Midbrain (tissue), 1 donor: ENCODE results near the gene POLD2.

Experiments
- DNase-seq: peaks from one replicate; lab custom pipeline; 2025; lab: John Stamatoyannopoulos, UW

Gene POLD2

DNA sequence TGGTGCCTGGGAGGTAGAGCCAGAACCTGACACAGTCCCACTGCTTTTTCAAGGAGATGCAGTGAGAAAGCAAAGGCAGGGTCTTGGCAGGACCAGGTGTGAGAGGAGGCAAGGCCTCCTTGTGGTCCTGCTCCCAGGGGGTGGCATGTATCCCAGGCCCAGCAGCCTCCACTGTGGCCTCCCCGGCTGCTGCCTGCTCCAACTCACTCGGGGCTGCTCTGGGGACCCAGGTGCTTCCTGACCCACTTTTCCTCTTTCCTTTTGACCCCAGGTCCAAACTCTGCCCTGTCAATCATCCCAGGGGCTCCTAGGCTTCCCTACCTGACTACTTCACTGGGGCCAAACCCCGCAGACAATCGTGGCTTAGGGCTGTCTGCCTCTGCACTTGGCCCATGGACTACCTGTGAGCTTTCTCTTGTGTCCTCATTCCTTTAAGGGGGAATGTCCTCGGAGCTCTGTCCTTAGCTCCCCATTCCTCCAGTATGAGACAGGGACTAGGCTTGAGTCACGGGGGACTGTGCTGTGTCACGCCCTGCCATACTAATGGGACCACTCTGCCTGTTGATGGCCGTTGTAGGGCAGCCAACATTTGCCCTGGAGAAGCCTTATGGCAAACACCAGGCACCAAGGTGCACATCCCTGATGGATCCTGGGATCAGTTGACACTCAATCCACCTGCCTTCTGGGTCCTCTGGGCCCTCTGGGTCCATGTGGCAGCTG lies 20.3 kb downstream of the POLD2 start:
- no peak for DNase-seq

DNA sequence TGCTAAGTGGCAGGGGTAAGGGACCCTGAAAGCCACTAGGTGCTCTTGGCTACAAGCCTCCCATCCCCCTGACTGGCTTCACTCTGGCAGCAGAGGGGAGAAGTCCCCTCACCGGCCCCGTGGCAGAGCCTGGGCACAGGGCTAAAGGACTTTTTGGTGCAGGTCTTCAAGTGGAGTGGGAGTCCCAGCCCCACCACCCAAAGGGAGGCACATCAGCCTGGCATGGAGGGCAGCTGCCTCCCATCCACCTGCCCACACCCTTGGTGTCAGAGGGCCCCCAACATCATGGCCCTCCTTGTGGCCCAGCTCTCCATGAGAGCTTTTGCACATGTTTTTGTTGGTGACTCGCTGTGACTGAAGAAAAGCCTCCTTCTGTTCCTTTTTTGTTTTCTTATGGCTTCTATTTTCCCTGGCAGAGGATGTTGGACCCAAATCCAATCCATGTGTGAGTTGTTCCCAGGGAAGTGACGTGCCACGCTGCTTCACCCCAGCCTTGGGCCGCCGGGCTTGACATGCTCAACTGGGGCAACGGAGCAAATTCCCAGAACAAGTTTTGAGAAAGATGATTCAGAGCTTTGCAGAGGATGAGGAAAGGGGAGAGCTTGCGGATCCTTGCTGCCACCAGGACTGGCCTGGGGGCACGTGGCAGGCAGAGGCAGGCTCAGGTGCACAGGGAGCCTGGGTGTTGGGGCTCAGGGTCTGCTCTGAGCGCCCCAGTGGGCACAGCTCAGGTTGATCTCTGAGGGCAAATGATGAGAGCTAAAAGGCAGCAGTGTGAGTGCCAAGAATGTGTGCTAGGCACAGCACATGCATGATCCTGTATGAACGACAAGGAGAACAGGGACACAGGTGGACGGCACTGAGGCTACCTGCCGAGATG lies 21.1 kb downstream of the POLD2 start:
- DNase-seq = peak; percentile 19

DNA sequence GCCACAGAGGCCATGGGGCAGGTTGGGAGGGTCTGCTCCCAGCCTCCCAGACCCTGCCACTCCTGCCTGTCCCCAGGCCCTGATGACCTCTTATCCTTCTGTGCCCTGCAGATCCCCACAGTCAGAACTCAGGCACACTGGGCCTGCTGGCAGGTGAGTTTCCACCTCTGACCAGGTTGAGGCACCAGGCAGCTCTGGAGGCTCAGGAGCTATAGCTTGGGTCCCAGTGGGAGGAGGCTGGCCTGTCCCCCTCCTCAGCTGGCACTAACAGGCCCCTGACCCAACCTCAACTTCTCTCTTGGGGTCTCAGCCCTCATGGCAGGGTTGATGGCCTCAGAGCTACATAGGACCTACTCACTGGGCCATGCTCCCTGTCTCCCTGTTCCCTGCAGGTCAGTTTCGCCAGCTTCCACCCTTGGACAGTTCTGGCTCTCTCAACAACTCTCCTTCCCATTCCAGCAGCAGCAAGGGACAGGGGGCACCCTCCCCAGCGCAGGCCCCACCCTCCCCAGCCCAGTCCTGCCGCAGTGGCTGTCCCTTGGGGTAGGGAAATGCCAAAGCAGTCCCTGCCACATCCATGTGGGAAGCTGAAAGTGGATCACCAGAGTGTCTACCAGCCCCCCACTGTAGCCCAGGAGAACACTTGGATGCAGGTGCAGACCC lies 21.9 kb downstream of the POLD2 start:
- DNase-seq = no peak

DNA sequence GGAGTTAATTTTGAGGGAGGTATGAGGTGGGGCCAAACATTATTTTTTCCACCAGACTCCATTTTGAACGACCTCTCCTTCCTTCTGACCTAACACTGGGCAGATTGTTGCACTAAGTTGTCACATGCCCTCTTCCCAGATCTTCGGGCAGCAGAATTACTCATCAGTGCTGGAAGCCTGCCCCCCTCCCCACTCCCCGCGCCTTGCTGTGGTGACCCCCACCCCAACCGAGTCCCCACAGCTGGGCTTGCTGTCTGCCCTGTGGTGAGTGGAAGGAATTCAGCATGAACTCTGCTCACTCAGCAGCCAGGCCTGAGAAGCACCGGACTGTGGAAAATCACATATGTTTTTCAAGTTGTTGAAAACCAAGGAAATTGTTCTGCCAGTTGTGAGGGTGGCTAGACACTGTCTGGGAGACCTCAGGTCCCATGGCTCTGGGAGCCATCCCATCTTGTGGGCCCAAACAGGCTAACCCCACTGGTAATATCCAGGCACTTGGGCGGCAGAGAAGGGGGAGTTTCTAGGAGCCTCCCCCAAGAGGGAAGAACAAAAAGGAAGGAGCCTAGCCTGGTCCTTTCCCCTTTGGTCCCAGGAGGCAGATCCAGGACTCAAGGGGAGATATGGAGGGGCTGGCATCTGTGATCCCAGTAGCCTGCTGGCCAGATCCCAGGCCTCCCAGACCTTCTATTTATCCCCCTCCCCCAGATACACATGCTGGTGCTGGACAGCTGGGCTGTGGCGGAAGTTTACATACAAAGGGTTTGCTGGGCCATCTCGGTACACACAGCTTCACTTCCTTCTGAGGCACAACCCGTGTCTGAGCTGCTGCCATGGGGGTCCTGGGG lies 22.7 kb downstream of the POLD2 start:
- DNase-seq = no peak

DNA sequence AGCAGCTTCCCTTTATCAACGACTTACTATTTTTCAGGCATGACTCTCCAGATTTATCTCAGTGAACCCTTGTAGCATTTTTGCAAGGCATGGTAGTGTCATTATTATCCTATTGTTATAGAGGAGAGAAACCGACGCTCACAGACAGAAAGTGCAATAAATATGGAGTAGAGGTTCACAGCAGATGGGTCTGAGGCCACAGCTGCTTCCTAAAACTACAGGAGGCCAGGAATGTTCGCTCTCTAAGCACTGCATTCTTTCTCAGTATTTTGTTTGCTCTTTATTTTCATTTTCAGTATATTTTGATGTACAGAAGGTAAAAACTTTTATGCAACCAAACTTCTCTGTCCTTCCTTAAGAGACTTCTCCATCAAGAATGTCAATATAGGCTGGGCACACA lies 23.7 kb downstream of the POLD2 start:
- no peak for DNase-seq

DNA sequence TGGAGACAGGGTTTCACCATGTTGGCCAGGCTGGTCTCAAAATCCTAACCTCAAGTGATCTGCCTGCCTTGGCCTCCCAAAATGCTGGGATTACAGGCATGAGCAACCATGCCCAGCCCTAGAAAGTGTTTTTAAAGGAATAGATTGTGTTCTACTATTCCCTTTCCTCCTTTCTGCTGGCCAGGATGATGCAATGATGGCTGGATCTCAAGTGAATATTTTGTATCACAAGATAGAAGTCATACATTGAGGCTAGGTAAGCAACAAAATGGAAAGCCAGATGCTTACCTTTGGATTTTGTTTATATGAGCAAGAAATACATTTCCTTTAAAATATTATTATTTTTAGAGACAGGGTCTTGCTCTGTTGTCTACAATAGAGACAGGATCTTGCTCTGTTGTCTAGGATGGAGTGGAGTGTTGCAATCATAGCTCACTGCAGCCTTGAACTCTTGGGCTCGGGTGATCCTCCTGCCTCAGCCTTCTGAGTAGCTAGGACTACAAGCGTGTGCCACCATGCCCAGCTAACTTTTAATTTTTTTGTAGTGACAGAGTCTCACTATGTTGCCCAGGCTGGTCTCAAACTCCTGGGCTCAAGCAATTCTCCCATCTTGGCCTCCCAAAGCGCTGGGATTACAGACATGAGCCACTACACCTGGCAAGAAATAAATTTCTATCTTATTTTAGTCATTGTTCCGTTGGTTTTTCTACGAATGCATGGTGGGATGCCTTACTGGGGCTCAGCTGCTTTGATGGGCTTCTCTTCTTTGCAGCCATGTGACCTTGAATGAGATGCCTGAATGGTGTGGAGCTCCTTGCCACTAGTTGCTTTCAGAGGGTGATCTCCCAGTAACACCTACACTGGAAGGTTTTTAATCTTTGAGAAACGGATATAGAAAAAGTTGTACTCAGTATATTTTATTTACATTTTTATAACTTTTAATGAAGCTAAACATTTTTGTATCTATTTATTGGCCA lies 25.0 kb downstream of the POLD2 start:
- DNase-seq = no peak

DNA sequence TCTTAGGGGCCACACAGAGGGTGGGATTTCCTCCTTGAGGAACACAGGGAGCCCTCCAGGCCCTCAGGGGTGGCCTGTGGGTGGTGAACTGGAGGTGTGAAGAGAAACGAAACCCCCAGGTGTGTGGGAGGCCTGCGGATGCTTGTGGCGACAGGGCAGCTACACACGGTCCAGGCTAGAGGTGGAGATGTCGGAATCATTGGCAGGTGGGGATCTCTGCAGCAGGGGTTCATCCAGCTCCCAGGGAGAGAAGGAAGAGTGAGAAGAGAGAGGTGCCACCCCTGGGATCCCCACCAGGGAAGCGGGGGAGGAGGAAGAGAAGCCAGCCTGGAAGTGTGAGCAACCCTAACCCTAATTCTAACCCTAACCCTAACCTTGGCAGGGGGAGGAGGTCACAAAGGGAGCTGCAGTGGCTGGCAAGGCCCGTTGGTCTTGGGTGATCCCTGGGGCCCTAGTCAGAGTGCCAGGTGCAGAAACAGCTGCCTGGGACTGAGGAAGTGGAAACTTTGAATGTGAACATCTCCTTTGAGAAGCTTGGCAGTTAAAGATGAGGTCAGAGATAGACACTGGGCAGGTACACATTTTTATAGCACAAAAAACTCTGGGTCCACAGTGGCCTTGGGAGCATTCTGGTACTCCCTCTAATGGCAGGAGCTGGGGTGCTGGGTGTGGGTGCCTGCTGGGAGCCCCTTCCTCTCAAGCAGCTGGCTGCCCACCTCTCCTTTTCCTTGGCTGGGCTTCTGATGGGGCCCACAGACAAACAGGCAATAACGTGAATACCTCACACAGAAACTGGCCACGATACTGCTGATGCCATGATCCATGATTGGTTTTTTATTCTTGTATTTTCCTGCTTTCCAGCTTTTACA lies 26.1 kb downstream of the POLD2 start:
- DNase-seq = no peak

DNA sequence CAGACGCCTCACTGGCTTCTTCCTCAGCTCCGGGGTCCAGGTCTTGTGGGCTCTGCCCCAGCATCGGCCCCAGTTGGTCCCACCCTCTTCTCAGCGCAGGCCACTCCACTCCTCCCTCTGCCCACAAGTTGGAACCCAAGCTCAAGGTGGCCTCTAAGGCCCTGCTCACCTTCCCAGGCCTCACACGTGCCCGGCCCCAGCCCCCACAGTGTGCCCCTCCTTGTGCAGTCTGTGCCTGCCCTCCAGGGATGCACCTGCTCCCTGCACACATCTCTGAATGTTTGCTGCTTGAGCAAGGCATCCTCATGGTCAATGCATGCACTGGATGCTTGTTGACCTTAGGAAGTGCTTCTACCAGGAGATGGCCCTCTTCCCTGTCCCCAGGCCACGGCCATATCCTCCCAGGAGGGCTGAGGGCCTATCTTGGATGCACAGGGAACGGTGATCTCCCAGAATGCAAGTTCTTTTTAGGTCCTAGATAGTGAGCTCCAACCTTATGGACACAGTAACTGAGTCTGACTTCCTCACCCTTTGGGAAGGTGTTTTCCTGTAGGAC lies 26.9 kb downstream of the POLD2 start:
- DNase-seq = no peak

DNA sequence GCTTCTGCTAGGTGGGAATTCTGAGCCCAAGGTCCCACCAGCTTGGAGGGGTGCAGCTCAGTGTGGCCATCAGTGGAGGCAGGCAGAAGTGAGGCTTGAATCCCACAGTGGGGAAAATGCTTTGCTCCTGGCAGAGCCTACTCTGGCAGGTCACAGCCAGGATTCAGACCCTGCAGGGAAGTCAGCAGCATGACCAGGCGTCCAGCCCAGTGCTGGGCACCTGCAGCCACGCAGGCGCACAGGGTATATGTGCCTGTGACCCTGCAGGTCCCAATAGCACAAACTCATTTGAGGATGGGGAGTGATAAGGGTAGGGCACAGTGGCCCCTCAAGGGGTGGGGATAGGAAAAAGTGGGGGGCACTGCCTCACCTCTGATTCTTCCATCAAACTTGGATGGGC lies 27.6 kb downstream of the POLD2 start:
- no peak for DNase-seq

DNA sequence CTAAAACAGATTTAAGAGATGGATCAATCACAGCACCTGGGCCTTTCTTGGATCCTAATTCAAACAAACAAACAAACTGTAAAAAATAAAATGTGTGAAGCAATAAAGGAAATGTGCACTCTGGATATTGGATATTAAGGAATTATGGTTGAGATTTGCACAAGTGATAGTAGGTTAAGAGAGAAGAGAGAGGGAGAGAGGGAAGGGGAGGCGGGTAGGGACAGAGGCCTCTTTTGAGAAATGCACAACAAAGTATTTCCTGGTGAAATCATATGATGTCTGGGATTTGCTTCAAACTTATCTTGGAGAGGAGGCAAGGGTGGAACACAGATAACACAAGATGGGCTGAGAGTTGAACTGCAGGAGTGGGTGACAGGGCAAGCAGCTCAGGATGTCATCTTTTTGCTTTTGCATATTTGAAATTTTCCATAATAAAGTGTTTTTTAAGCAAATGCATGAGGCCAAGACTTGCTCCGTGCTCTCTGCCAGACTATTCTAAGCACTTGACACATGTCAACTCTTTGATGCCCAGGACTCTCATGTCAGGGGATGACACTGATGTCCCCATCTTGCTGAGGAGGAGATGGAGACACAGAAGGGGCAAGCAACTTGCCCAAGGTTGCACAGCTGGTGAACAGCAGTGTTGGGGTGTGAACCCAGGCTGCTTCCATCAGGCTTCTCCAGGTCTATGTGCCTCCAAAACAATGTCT lies 28.3 kb downstream of the POLD2 start:
- DNase-seq = no peak

DNA sequence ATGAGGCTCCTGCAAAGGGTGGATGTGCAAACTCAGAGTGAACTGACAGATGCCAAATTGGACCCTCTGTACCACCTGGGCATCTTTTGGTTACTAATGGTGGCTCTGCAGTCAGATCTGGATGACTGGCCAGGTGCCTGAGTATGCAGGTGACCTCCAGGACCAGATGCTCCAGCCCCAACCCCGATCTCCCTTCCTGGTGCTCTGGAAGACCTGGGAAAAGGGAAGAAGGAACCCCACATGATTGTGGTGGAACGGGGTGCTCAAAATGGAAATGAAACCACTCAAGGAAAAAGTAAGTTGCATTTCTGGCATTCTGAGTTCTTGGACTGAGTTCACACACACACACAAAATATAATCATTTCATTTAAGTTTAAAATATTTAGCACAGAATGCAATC lies 29.0 kb downstream of the POLD2 start:
- DNase-seq = no peak

DNA sequence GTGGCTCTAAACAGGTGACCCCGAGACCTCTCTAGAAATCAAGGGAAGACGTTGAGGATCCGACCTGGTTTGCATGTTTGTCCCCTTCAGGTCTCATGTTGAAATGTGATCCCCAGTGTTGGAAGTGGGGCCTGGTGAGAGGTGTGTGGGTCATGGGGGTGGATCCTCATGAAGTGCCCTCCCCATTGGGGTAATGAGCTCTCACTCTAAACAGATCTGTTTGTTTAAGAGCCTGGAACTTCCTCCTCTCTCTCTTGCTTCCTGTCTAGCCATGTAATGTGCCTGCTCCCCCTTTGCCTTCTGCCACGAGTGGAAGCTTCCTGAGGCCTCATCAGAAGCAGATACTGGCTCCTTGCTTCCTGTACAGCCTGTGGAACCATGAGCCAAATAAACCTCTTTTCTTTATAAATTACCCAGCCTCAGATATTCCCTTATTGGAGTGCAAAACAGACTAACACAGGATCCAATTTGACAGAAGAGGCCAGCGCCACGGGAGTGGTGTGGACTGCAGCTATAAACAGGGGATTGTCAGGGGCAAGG lies 30.2 kb downstream of the POLD2 start:
- DNase-seq = no peak

DNA sequence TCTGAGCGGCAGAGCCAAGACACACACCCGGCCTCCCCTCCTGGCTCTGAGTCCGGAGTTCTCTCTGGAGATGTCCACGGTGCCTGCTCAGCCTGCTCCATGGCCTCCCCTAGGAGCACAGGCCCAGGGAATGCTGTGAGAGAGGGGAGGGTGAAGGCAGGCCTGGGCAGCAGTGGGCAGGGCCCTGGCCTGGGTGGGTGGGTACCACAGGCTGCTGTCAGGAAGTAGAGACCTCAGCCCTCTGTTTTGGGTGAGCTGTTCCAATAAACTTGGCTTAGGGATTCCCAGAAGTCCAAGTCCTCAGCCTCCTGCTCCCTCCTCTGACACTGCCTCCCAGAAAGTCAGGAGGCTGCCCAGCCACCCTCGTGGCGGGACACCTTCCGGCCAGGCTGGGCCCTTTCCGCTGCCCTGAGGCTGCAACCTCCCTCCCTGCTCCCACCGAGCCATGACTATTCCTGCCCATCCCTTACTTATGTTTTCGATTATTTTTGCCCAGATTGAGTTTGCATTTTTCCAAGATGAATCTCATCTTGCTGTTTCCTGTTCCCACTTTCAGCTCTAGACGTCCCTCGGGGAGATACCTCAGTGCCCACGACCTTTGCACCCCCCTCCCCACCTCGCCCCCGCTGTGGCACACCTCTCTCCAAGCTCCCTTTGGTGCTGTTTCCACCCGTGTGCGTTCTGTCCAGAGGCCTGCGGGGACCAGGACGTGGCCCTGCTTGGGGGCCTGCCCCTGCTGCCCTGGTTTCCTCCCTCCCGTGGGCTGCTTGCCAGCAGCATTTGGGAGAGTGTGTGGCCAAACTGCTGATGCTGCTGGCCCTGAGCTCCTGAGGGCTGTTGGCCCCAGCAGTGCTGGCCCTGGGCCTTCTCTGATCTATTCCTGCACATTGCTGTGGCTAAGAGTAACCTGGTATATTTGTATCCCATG lies 35.2 kb downstream of the POLD2 start:
- DNase-seq = peak; percentile 32

DNA sequence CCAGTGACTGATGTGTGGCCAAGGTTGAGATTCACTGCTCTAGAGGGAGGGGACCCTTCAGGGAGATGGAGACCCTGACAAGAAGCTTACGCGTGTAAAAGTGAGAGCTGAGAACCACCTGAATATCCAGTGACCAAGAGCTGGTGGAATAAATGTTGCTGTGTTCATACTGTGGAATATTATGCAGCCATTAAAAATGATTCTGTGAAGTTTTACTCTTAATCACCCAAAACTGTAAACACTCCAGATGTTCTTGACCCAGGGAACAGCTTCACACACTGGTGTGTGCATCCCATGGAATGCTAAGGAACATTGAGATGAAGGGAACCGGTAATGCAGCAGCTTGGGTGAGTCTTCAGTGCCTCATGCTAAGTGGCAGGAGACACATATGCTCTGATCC lies 36.7 kb downstream of the POLD2 start:
- no peak for DNase-seq

DNA sequence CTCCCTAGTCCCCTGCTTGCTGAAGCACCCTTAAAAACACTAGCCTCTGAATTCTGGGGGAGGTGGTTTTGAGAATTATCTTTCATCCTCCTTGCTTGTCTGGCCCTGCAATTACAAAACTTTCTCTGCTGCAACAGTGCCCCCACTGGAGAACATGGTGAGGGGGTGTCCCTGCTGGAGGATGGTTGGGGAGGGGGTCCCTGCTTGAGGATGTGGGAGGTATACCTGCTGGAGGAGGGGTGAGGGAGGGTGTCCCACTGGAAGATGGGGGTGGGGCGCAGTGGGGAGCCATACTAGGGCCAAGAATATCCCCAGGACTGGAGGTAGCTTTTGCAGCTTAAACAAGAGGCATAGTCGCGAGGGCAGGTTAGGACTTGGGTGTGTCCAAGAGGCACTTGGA lies 37.8 kb downstream of the POLD2 start:
- DNase-seq = no peak

DNA sequence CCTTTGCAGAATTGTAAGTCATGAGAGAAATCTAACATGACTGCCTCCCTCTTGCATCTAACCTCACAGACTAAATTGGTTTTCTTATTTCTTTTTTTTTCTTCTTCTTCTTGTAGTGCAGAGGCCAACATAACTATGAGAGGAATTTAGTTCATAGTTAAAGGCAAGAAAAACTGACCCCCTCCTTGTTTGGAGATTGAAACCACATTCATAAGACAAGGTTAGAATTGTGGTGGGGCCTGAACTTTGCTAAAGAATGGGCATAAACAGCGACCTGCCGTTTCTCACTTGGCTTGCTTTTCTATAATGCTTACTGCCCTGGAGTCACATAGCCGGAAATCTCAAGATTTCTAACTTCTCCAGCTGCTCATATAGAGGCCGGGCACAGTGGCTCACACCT lies 38.6 kb downstream of the POLD2 start:
- no peak for DNase-seq

DNA sequence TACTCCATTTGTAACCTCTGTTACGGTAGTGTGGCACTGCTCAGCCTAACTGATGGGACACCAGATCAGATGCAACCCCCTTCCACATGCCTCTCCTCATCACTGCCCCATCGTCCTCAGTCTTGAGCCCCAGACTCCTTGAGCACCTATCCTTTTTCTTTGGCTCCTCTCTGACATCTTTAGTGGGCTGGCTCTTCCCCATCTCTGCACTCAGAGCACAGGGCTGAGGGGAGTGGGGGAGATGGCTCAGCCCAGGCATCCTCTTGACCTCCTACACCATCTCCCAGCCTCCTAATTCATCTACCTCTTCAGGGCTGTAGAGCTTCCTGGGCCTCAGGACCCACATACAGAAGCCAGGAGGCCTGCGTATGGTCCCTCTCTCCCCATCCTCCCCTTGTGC lies 39.6 kb downstream of the POLD2 start:
- DNase-seq = no peak
